NK-92 (cell line): ENCODE results near the gene EDN2.

Source experiments
- DNase-seq: peaks from one replicate; lab custom pipeline; 2025; ENCODE audit not compliant: unreplicated experiment; lab: John Stamatoyannopoulos, UW

Gene EDN2

GRCh38 chr1:41440321-41441085, 44.0 kb downstream of the EDN2 start:
- DNase-seq = no peak

GRCh38 chr1:41439234-41439633, 45.2 kb downstream of the EDN2 start:
- DNase-seq = no peak

GRCh38 chr1:41438711-41439110, 45.8 kb downstream of the EDN2 start:
- no peak for DNase-seq

- DNase-seq = no peak
These were observed 47.5 kb downstream of the EDN2 start for GRCh38 chr1:41437011-41437355.

- DNase-seq = no peak
These were observed 48.0 kb downstream of the EDN2 start for GRCh38 chr1:41436281-41437010.

GRCh38 chr1:41435570-41436178, 48.8 kb downstream of the EDN2 start:
- DNase-seq = no peak

GRCh38 chr1:41434748-41435449, 49.6 kb downstream of the EDN2 start:
- DNase-seq = no peak

- no peak for DNase-seq
These were observed 50.2 kb downstream of the EDN2 start for GRCh38 chr1:41434306-41434705.

- no peak for DNase-seq
These were observed 51.0 kb downstream of the EDN2 start for GRCh38 chr1:41433501-41433900.

- DNase-seq = no peak
These were observed 51.8 kb downstream of the EDN2 start for GRCh38 chr1:41432481-41433280.

GRCh38 chr1:41431490-41432350, 52.8 kb downstream of the EDN2 start:
- DNase-seq = no peak

- DNase-seq = no peak
These were observed 53.9 kb downstream of the EDN2 start for GRCh38 chr1:41430582-41430981.

GRCh38 chr1:41430069-41430468, 54.4 kb downstream of the EDN2 start:
- no peak for DNase-seq

- DNase-seq = no peak
These were observed 54.8 kb downstream of the EDN2 start for GRCh38 chr1:41429641-41430035.
